PC-9 (cell line): ENCODE measurements around the gene ZNF423.

ENCODE experiments used
- CTCF ChIP-seq: fragments of 200-600 bp; sonication (generic); conservative IDR thresholded peaks from 2 replicates; pipeline ENCODE4 v1.6.1; 2017; ENCODE audit warnings: mixed run types, antibody characterized with exemption, mild to moderate bottlenecking, moderate library complexity
- EZH2 ChIP-seq: fragments of 200-600 bp; sonication (generic); IDR thresholded peaks from 2 replicates; pipeline ENCODE4 v1.8.0; 2017; ENCODE audit warnings: antibody characterized with exemption, low read depth

GRCh38 chr16:49881890-49882289 is 26.0 kb upstream of the ZNF423 start:
- no peak for TF ChIP-seq CTCF
- no peak for TF ChIP-seq EZH2
